K562 (cell line): ENCODE measurements around the gene KLHL12. TPM values are rescaled to one million over a fixed set of nuclear protein-coding genes. Genes with fewer than 3 reads are reported as not detected.

Experiments used
- ATAC-seq: fragments of 200-7000 bp; cut with Tn5 transposase; 3 replicates; pipeline ENCODE4 v1.9.1; 2020; ENCODE audit warnings: moderate library complexity
- BruUV-seq: library from RNA; stranded (reverse); fragments of 400-500 nt; replicated peaks from 2 replicates; lab custom pipeline; 2021; lab: Mats Ljungman, UMichigan
- CTCF ChIA-PET: fragments of 300-600 bp; formaldehyde crosslinking; extraction: SDS; loops from one replicate; lab custom pipeline; 2021; ENCODE audit warnings: low intra/inter-chr PET ratio; lab: Yijun Ruan, JAX
- POLR2A ChIA-PET: fragments of 300-600, 350-650 bp; sonication (Branson Sonifier 250); formaldehyde crosslinking; extraction: SDS; loops from one replicate; lab custom pipeline; 2021; ENCODE audit warnings: antibody characterized with exemption, inconsistent platforms; lab: Yijun Ruan, JAX
- DNase-seq, 4 experiments: peaks; one replicate each; pipeline versions ENCODE4 v3.0.0 to v3.0.0-alpha.2; 2011 to 2018; ENCODE audit warnings: low spot score in 3 of 4, mixed read lengths in 3 of 4; ENCODE audit errors: extremely low read depth in 1 of 4
- FAIRE-seq: peaks from 2 replicates; lab custom pipeline; 2011; peaks lifted over from hg19 to GRCh38; lab: Jason Lieb, UNC
- H2AFZ ChIP-seq: 2 replicates; pipeline ENCODE4 v1.6.0; 2011; ENCODE audit warnings: low read depth, low read length, control low read depth, inconsistent platforms
- H3K27ac ChIP-seq: fragments of 200-600 bp; 3 replicates; pipeline ENCODE4 v1.8.0; 2011; ENCODE audit warnings: low read depth, mild to moderate bottlenecking, control low read depth, inconsistent platforms, low read length, moderate library complexity, mixed read lengths; ENCODE audit errors: extremely low read depth
- H3K27me3 ChIP-seq, 2 experiments: fragments of 300-600 bp in 1 of 2; 2 replicates in 1 of 2; 3 replicates in 1 of 2; pipeline versions ENCODE4 v1.6.0 to v1.8.0; 2011; ENCODE audit warnings: inconsistent platforms in 2 of 2, low read length in 2 of 2, mild to moderate bottlenecking in 1 of 2, mixed read lengths in 1 of 2, moderate library complexity in 1 of 2; ENCODE audit not compliant: control insufficient read depth in 2 of 2, insufficient read depth in 2 of 2
- H3K36me3 ChIP-seq: fragments of 300-600 bp; 3 replicates; pipeline ENCODE4 v1.8.0; 2011; ENCODE audit warnings: mild to moderate bottlenecking, low read length, inconsistent platforms; ENCODE audit not compliant: control insufficient read depth, insufficient read depth
- H3K4me1 ChIP-seq, 2 experiments: fragments of 200-600 bp in 1 of 2; replicated peaks in 1 of 2; 2 replicates in 1 of 2; 3 replicates in 1 of 2; pipeline versions ENCODE4 v1.5.1 to v1.8.0; 2011; ENCODE audit warnings: inconsistent platforms in 2 of 2, low read length in 2 of 2, mild to moderate bottlenecking in 1 of 2, mixed read lengths in 1 of 2, moderate library complexity in 1 of 2; ENCODE audit not compliant: control insufficient read depth in 2 of 2, insufficient read depth in 2 of 2
- H3K4me2 ChIP-seq: 2 replicates; pipeline ENCODE4 v1.6.1; 2011; ENCODE audit warnings: low read length, control low read depth, inconsistent platforms, mixed read lengths; ENCODE audit not compliant: insufficient read depth
- H3K4me3 ChIP-seq: fragments of 200-600 bp; sonication (generic), shearing (Covaris generic); 2 replicates; pipeline ENCODE4 v1.5.1; 2016; ENCODE audit warnings: control low read depth, inconsistent platforms
- H3K79me2 ChIP-seq: fragments of 200-600 bp; 3 replicates; pipeline ENCODE4 v1.8.0; 2011; ENCODE audit warnings: low read length, inconsistent platforms; ENCODE audit not compliant: control insufficient read depth, insufficient read depth
- H3K9ac ChIP-seq, 2 experiments: 2 replicates each; pipeline versions ENCODE4 v1.6.0 to v1.6.1; 2011; ENCODE audit warnings: low read depth in 2 of 2, low read length in 2 of 2, control low read depth in 1 of 2, inconsistent platforms in 1 of 2, mild to moderate bottlenecking in 1 of 2, mixed read lengths in 1 of 2; ENCODE audit not compliant: insufficient read depth in 1 of 2
- H3K9me1 ChIP-seq: one replicate; pipeline ENCODE4 v1.6.0; 2011; ENCODE audit warnings: inconsistent platforms, mild to moderate bottlenecking, low read length, moderate library complexity; ENCODE audit not compliant: control insufficient read depth, insufficient read depth
- H3K9me3 ChIP-seq: replicated peaks from 2 replicates; pipeline ENCODE4 v1.5.1; 2011; ENCODE audit warnings: low read depth, low read length, inconsistent platforms; ENCODE audit not compliant: control insufficient read depth, insufficient read depth
- H4K20me1 ChIP-seq: replicated peaks from 2 replicates; pipeline ENCODE4 v1.6.1; 2011; ENCODE audit warnings: low read length, inconsistent platforms, mixed read lengths; ENCODE audit not compliant: control insufficient read depth, insufficient read depth
- HSF4 ChIP-seq: fragments of 250-450 bp; sonication (Bioruptor Pico); IDR thresholded peaks from 2 replicates; pipeline ENCODE4 v2.1.2; 2022; ENCODE audit warnings: mild to moderate bottlenecking, moderate library complexity, borderline replicate concordance
- MECOM ChIP-seq: fragments of 250-450 bp; sonication (Bioruptor Pico); IDR thresholded peaks from 2 replicates; pipeline ENCODE4 v1.8.0; 2022; ENCODE audit warnings: inconsistent platforms
- NKRF ChIP-seq: fragments of 450-650 bp; IDR thresholded peaks from 2 replicates; pipeline ENCODE4 v1.6.1; 2016; ENCODE audit warnings: borderline replicate concordance
- PBX2 ChIP-seq, 2 experiments: IDR thresholded peaks in 1 of 2; conservative IDR thresholded peaks in 1 of 2; 2 replicates each; pipeline ENCODE4 v1.6.1; 2016; ENCODE audit warnings: low read depth in 2 of 2, mild to moderate bottlenecking in 1 of 2, missing compliant biosample characterization in 1 of 2, missing genetic modification characterization in 1 of 2, moderate library complexity in 1 of 2
- RBM15 ChIP-seq: fragments of 200-400 bp; formaldehyde crosslinking; IDR thresholded peaks from 2 replicates; pipeline ENCODE4 v1.6.1; 2018; ENCODE audit warnings: mild to moderate bottlenecking, low read length, moderate library complexity; ENCODE audit not compliant: insufficient read depth
- SIN3B ChIP-seq: fragments of 450-650 bp; IDR thresholded peaks from 2 replicates; pipeline ENCODE4 v1.6.1; 2017; ENCODE audit warnings: low read depth, mild to moderate bottlenecking, moderate library complexity
- XRCC3 ChIP-seq: fragments of 450-650 bp; IDR thresholded peaks from 2 replicates; pipeline ENCODE4 v1.6.1; 2017; ENCODE audit warnings: mild to moderate bottlenecking, moderate library complexity
- WGBS: fragments of 100-300 bp; shearing (Covaris generic); methylation state at CpG from one replicate; pipeline ENCODE4 v1.1.6; 2016; ENCODE audit warnings: low coverage, mixed read lengths; ENCODE audit not compliant: insufficient coverage; ENCODE audit errors: missing lambda C conversion rate; 5-methylcytosine and 5-hydroxymethylcytosine counted together
- in situ Hi-C: fragments of 300-500 bp; cut with MboI; formaldehyde crosslinking; loops from 4 replicates; pipeline ENCODE4 v1.15.0; 2018; ENCODE audit warnings: inconsistent platforms, mixed read lengths
- intact Hi-C: fragments of 100-400 bp; cut with micrococcal nuclease; formaldehyde crosslinking; loops from 2 replicates; pipeline ENCODE4 v1.14.2; 2022
- polyA plus RNA-seq, 8 experiments: library from polyadenylated mRNA; depleted of rRNA in 4 of 8; stranded (reverse) in 5 of 8; unstranded in 3 of 8; fragments of >200 nt; fragmentation: Nextera tagmentation in 2 of 8; fragmentation: Illumina TruSeq in 1 of 8; extraction: Ambion mirVana in 2 of 8; extraction: Trizol in 1 of 8; gene quantifications; 2 replicates each; pipeline versions ENCODE4 v1.2.1 to v1.2.3, GENCODE V29; 2011 to 2014; ENCODE audit warnings: inconsistent platforms in 1 of 8, missing spikeins in 1 of 8
- total RNA-seq, 7 experiments: library from RNA; depleted of rRNA in 6 of 7; stranded (reverse); fragments of >200 nt in 6 of 7; fragmentation: Illumina TruSeq in 2 of 7; extraction: Trizol in 2 of 7; gene quantifications; 2 replicates each; pipeline versions ENCODE4 v1.2.1 to v1.2.3, GENCODE V29; 2011 to 2021; ENCODE audit warnings: low replicate concordance in 1 of 7
- TF ChIP-seq, protein P1 (sequence below): fragments of 200-800 bp; sonication (Bioruptor generic); IDR thresholded peaks from 2 replicates; pipeline ENCODE4 v1.6.1; 2017; ENCODE audit warnings: missing genetic modification characterization, missing compliant biosample characterization

Gene KLHL12
- total and polyA plus RNA-seq, 9 of the 15 experiments (the other 6 are each of a cell fraction or from before 2014, with no cell fraction given) = 23.1 to 85.1 (median 35.0) TPM

- Histone ChIP-seq H3K9me1 (no peaks in the 10 kb centered on the region), H3K4me1 (peaks cover 2 to 40% of the 10 kb centered on the region in 2 experiments; a peak in 3 of 5 replicates), H3K4me3 (no peak overlapping the region), H4K20me1 (no peaks in the 10 kb centered on the region; the same call in 1 of the 2 replicates), H3K9ac (no peak overlapping the region), H3K27me3 (no peaks in the 10 kb centered on the region), H3K79me2 (peaks cover 7% of the 10 kb centered on the region; the same call in 1 of the 3 replicates), H3K36me3 (peaks cover 59% of the 10 kb centered on the region), H3K27ac (no peak overlapping the region), H3K4me2 (no peak overlapping the region), H3K9me3 (no peaks in the 10 kb centered on the region), H2AFZ (no peak overlapping the region)
- POLR2A ChIA-PET = interaction anchor here (5.8 kb wide), 1 partner anchor 13 kb away, joined by 65 read pairs; no protein-coding TSS in a partner anchor
- intact Hi-C loops = no loop called here
- in situ Hi-C loops = no loop called here
- no TSS peak for BruUV-seq
- CTCF ChIA-PET = no interaction called here
- DNase-seq = no peak
- WGBS = 96% methylated on average over 4 of the region's 4 CpGs
- no peak for FAIRE-seq
- ATAC-seq = no peak
- no peak for TF ChIP-seq MECOM (CRISPR knock-in tag)
- TF ChIP-seq, protein P1, sequence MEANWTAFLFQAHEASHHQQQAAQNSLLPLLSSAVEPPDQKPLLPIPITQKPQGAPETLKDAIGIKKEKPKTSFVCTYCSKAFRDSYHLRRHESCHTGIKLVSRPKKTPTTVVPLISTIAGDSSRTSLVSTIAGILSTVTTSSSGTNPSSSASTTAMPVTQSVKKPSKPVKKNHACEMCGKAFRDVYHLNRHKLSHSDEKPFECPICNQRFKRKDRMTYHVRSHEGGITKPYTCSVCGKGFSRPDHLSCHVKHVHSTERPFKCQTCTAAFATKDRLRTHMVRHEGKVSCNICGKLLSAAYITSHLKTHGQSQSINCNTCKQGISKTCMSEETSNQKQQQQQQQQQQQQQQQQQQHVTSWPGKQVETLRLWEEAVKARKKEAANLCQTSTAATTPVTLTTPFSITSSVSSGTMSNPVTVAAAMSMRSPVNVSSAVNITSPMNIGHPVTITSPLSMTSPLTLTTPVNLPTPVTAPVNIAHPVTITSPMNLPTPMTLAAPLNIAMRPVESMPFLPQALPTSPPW (CRISPR knock-in tag) = no peak
- TF ChIP-seq XRCC3 = no peak
- no peak for TF ChIP-seq SIN3B
- TF ChIP-seq NKRF = no peak
- TF ChIP-seq RBM15 = no peak
- no peak for TF ChIP-seq HSF4
- TF ChIP-seq PBX2 (CRISPR knock-in tag; IDR thresholded peaks at IDR 0.05; ENCODE audit: low read depth) = no peak
- TF ChIP-seq PBX2 (tag; conservative IDR thresholded peaks at IDR 0.05; ENCODE audit: low read depth) = no peak
Measured at GRCh38 chr1:202941372-202941771, 14.3 kb upstream of the KLHL12 start.
